H9 (cell line): ENCODE data around the gene ZNF609. TPM values are rescaled to one million over a fixed set of nuclear protein-coding genes. Genes with fewer than 3 reads are reported as not detected.
A peak's percentile ranks its signal among the peaks of the same experiment; 100 is the strongest.

Source experiments
- DNase-seq: peaks from one replicate; pipeline ENCODE4 v3.0.0-alpha.2; 2017
- H2AFZ ChIP-seq: one replicate; pipeline ENCODE4 v1.6.1; 2013; ENCODE audit warnings: mild to moderate bottlenecking, low read length, control low read depth, moderate library complexity
- H2AK5ac ChIP-seq: 2 replicates; pipeline ENCODE4 v1.6.1; 2013; ENCODE audit warnings: low read length, control low read depth, mixed read lengths; ENCODE audit not compliant: insufficient read length
- H2BK120ac ChIP-seq: one replicate; pipeline ENCODE4 v1.6.1; 2013; ENCODE audit warnings: low read depth, mild to moderate bottlenecking, low read length, control low read depth, inconsistent platforms; ENCODE audit not compliant: poor library complexity, severe bottlenecking
- H2BK12ac ChIP-seq: 2 replicates; pipeline ENCODE4 v1.6.1; 2013; ENCODE audit warnings: low read length, control low read depth, mixed read lengths, low read depth; ENCODE audit not compliant: insufficient read length
- H2BK15ac ChIP-seq: 2 replicates; pipeline ENCODE4 v1.6.1; 2013; ENCODE audit warnings: low read depth, low read length, control low read depth
- H2BK20ac ChIP-seq: one replicate; pipeline ENCODE4 v1.6.1; 2013; ENCODE audit warnings: low read depth, mild to moderate bottlenecking, low read length, control low read depth, inconsistent platforms; ENCODE audit not compliant: poor library complexity, severe bottlenecking
- H2BK5ac ChIP-seq: 2 replicates; pipeline ENCODE4 v1.6.1; 2013; ENCODE audit warnings: low read length, control low read depth, mixed read lengths; ENCODE audit not compliant: insufficient read length
- H3K14ac ChIP-seq: 2 replicates; pipeline ENCODE4 v1.6.1; 2013; ENCODE audit warnings: low read length, control low read depth; ENCODE audit not compliant: insufficient read depth
- H3K18ac ChIP-seq: 2 replicates; pipeline ENCODE4 v1.6.1; 2013; ENCODE audit warnings: low read depth, mild to moderate bottlenecking, mixed read lengths, low read length, control low read depth; ENCODE audit not compliant: insufficient read length
- H3K23ac ChIP-seq: 2 replicates; pipeline ENCODE4 v1.6.1; 2013; ENCODE audit warnings: low read length, control low read depth, mixed read lengths, low read depth; ENCODE audit not compliant: insufficient read length
- H3K23me2 ChIP-seq: 2 replicates; pipeline ENCODE4 v1.6.1; 2013; ENCODE audit warnings: low read depth, mild to moderate bottlenecking, mixed read lengths, low read length, control low read depth; ENCODE audit not compliant: insufficient read length, poor library complexity, severe bottlenecking
- H3K27ac ChIP-seq: 2 replicates; pipeline ENCODE4 v1.5.1; 2013; ENCODE audit warnings: low read length, control low read depth, mixed read lengths, low read depth; ENCODE audit not compliant: insufficient read length
- H3K27me3 ChIP-seq: 2 replicates; pipeline ENCODE4 v1.6.1; 2013; ENCODE audit warnings: low read length, control low read depth, inconsistent platforms; ENCODE audit not compliant: insufficient read depth
- H3K4ac ChIP-seq: 2 replicates; pipeline ENCODE4 v1.6.1; 2013; ENCODE audit warnings: low read depth, mild to moderate bottlenecking, control low read depth, inconsistent platforms, low read length, moderate library complexity
- H3K4me1 ChIP-seq: 2 replicates; pipeline ENCODE4 v1.6.1; 2013; ENCODE audit warnings: low read length, control low read depth, inconsistent platforms; ENCODE audit not compliant: insufficient read depth
- H3K4me2 ChIP-seq: 2 replicates; pipeline ENCODE4 v1.6.1; 2013; ENCODE audit warnings: low read length, control low read depth, mixed read lengths; ENCODE audit not compliant: insufficient read length, insufficient read depth
- H3K56ac ChIP-seq: 2 replicates; pipeline ENCODE4 v1.6.1; 2013; ENCODE audit warnings: low read depth, mild to moderate bottlenecking, mixed read lengths, low read length, control low read depth; ENCODE audit not compliant: insufficient read length
- H3K79me1 ChIP-seq: 2 replicates; pipeline ENCODE4 v1.6.1; 2013; ENCODE audit warnings: low read depth, mild to moderate bottlenecking, moderate library complexity, low read length, control low read depth, inconsistent platforms; ENCODE audit not compliant: insufficient read depth, poor library complexity, severe bottlenecking
- H3K79me2 ChIP-seq: 2 replicates; pipeline ENCODE4 v1.6.1; 2013; ENCODE audit warnings: low read length, control low read depth, inconsistent platforms; ENCODE audit not compliant: insufficient read depth
- H3K9ac ChIP-seq: 2 replicates; pipeline ENCODE4 v1.6.1; 2013; ENCODE audit warnings: low read length, control low read depth, mixed read lengths; ENCODE audit not compliant: insufficient read length; ENCODE audit errors: extremely low read depth
- H3K9me3 ChIP-seq: one replicate; pipeline ENCODE4 v1.6.1; 2013; ENCODE audit warnings: low read depth, low read length, inconsistent platforms; ENCODE audit not compliant: control insufficient read depth
- H3T11ph ChIP-seq: one replicate; pipeline ENCODE4 v1.6.1; 2013; ENCODE audit warnings: mild to moderate bottlenecking, low read length, control low read depth, inconsistent platforms
- H4K20me1 ChIP-seq: one replicate; pipeline ENCODE4 v1.6.1; 2013; ENCODE audit not compliant: control insufficient read depth, insufficient read length, insufficient read depth
- H4K5ac ChIP-seq: 2 replicates; pipeline ENCODE4 v1.6.1; 2013; ENCODE audit warnings: low read depth, mild to moderate bottlenecking, mixed read lengths, low read length, control low read depth; ENCODE audit not compliant: insufficient read length
- H4K8ac ChIP-seq: replicated peaks from 2 replicates; pipeline ENCODE4 v1.6.1; 2013; ENCODE audit warnings: low read length, control low read depth, mixed read lengths, low read depth; ENCODE audit not compliant: insufficient read length
- H4K91ac ChIP-seq: 2 replicates; pipeline ENCODE4 v1.6.1; 2013; ENCODE audit warnings: low read depth, mild to moderate bottlenecking, moderate library complexity, mixed read lengths, low read length, control low read depth; ENCODE audit not compliant: insufficient read length
- H3K27ac Mint-ChIP-seq, 3 experiments: 2 replicates in 2 of 3; 3 replicates in 1 of 3; pipeline ENCODE4 v1.8.0; 2020 to 2021; ENCODE audit warnings: mixed read lengths in 3 of 3, mild to moderate bottlenecking in 1 of 3, moderate library complexity in 1 of 3
- H3K27me3 Mint-ChIP-seq: 2 replicates; pipeline ENCODE4 v1.8.0; 2021; ENCODE audit warnings: low read depth, mild to moderate bottlenecking, moderate library complexity, mixed read lengths
- H3K36me3 Mint-ChIP-seq, 3 experiments: 2 replicates in 2 of 3; 3 replicates in 1 of 3; pipeline ENCODE4 v1.8.0; 2020 to 2021; ENCODE audit warnings: low read depth in 3 of 3, mixed read lengths in 3 of 3; ENCODE audit not compliant: insufficient read depth in 1 of 3
- H3K4me1 Mint-ChIP-seq, 2 experiments: 2 replicates each; pipeline ENCODE4 v1.8.0; 2020; ENCODE audit warnings: mixed read lengths in 2 of 2
- H3K4me3 Mint-ChIP-seq, 2 experiments: 2 replicates in 1 of 2; 3 replicates in 1 of 2; pipeline ENCODE4 v1.8.0; 2020 to 2021; ENCODE audit warnings: mild to moderate bottlenecking in 2 of 2, mixed read lengths in 2 of 2, moderate library complexity in 1 of 2
- H3K9me3 Mint-ChIP-seq, 2 experiments: 2 replicates in 1 of 2; 3 replicates in 1 of 2; pipeline ENCODE4 v1.8.0; 2020; ENCODE audit warnings: mild to moderate bottlenecking in 2 of 2, mixed read lengths in 2 of 2, moderate library complexity in 1 of 2
- CTCF ChIP-seq: fragments of 200-600 bp; sonication (generic); conservative IDR thresholded peaks from 3 replicates; pipeline ENCODE4 v1.8.0; 2021; ENCODE audit warnings: antibody characterized with exemption, mild to moderate bottlenecking
- WGBS: extraction: QIAGEN DNeasy Blood & Tissue Kit; methylation state at CpG from one replicate; pipeline ENCODE4 v1.1.7; 2013; ENCODE audit warnings: missing lambda C conversion rate, low lambda C conversion rate, mixed read lengths; ENCODE audit not compliant: insufficient read length; ENCODE audit errors: extremely low coverage; 5-methylcytosine and 5-hydroxymethylcytosine counted together
- total RNA-seq: library from RNA; stranded (reverse); gene quantifications from 2 replicates; pipeline ENCODE4 v1.2.1, GENCODE V29; 2021

Gene ZNF609
- total RNA-seq, 1 experiment from 2014 or later: 45.3 TPM

GRCh38 chr15:64610257-64610919 lies 150.0 kb downstream of the ZNF609 start:
- Histone ChIP-seq H3K4me2 (no peak overlapping the region), H4K91ac (no peak overlapping the region), H2BK5ac (no peak overlapping the region), H3K4ac (no peak overlapping the region), H2BK15ac (no peak overlapping the region), H3K23me2 (no peaks in the 10 kb centered on the region), H3K9ac (no peak overlapping the region), H4K5ac (no peak overlapping the region), H3T11ph (no peak overlapping the region), H3K18ac (no peak overlapping the region), H2BK120ac (no peak overlapping the region), H2AFZ (no peak overlapping the region), H4K8ac (no peak overlapping the region), H3K79me2 (no peaks in the 10 kb centered on the region; the same call in 1 of the 2 replicates), H2AK5ac (no peak overlapping the region), H3K4me1 (no peaks in the 10 kb centered on the region), H2BK20ac (no peak overlapping the region), H3K79me1 (peaks cover 9% of the 10 kb centered on the region), H2BK12ac (no peak overlapping the region), H3K23ac (no peak overlapping the region), H3K14ac (no peak overlapping the region), H3K56ac (no peak overlapping the region), H3K9me3 (no peaks in the 10 kb centered on the region), H3K27me3 (no peaks in the 10 kb centered on the region), H3K27ac (no peak overlapping the region), H4K20me1 (no peaks in the 10 kb centered on the region)
- Mint-ChIP-seq H3K4me1 (peaks cover 5 to 9% of the 10 kb centered on the region in 2 experiments), H3K4me3 (no peak overlapping the region), H3K27ac (peak overlapping the region in 1 of 3 experiments; percentile 82; a peak in 2 of 7 replicates), H3K36me3 (no peaks in the 10 kb centered on the region; a peak in 1 of 7 replicates), H3K9me3 (no peaks in the 10 kb centered on the region), H3K27me3 (no peaks in the 10 kb centered on the region)
- DNase-seq: no peak
- TF ChIP-seq CTCF: no peak
- no CpG with 5 or more reads among the region's 7 CpGs for whole genome bisulfite sequencing
